ENCODE measurements around the gene BAG5.
A peak's percentile ranks its signal among the peaks of the same experiment; 100 is the strongest.
"Not testable (repeated sequence)": the region's sequence is repeated elsewhere in the genome, so short reads cannot be mapped to it uniquely, and the experiment has no call there.

BAG5 gene

GRCh38 chr14:103525430-103526246 lies 36.8 kb downstream of the BAG5 start:
- DNase-seq = not testable (repeated sequence)

DNA sequence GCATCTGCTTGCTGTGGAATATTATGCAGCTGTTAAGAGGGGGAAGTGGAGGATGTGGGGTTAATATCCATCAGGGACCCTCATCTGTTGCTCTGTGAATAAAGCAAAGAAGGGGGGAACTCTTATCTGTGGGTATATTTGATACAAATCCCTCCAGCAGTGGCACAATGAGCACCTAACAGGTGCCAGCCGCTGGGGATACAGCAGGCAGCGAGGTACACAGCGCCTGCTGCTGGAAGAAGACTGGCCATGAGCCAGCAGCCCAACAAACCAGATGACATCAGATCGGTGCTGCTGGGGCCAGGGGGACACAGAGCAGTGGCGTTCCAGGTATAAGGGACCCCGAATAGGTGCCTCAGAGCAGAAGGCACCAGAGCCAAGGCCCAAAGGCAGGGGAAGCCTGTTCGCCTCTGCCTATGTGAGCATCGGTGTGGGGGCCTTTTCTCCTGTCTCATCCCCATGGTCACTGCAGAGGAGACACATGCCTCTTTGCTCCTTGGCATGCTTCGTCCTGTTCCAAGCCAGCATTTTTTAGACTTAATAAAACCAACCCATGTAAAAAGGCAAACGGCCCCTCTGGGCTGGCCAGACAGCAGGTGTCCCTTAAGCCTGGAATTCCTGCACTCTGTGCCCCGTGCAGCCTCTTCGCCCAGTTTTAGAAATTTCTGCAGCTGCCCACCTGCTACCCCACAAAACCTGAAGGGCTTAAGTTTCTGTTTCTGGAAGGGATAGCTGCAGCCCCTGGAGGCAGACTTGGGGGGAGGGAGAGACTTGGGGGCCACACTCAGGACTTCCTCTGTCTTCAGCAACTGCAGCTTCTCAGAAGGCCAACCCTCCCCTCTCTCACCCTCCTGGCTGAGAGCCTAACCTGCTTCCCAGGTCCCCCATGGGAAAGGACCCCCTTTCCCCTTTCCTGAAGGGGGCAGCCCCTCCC lies 38.2 kb downstream of the BAG5 start:
- DNase-seq = no peak

DNA sequence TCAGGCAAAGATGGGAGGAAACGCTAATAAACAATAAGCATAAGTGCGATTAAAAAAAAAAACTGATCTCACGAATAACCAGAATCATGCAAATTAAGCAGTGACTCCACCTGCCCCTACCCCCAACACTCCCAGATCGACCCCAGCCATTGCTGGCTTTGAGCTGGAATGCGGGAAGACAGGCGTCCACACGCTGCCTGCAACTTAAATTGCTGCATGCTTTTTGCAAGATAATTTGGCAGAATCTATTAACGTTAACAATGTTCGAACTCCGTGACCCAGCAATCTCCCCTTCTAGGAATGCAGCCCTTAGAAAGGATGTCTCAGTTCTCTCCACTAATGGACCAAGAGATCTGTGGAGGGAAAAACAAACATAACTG lies 38.9 kb downstream of the BAG5 start:
- DNase-seq = no peak

GRCh38 chr14:103522649-103523574 lies 39.5 kb downstream of the BAG5 start, which contains the start of gene CKB:
TSS of gene CKB (minus strand) at chr14:103522830. CDS start at chr14:103522493, 337 bp downstream.
- peak in 44 of 51 donors; percentile 34 to 87 (median 70) for DNase-seq

DNA sequence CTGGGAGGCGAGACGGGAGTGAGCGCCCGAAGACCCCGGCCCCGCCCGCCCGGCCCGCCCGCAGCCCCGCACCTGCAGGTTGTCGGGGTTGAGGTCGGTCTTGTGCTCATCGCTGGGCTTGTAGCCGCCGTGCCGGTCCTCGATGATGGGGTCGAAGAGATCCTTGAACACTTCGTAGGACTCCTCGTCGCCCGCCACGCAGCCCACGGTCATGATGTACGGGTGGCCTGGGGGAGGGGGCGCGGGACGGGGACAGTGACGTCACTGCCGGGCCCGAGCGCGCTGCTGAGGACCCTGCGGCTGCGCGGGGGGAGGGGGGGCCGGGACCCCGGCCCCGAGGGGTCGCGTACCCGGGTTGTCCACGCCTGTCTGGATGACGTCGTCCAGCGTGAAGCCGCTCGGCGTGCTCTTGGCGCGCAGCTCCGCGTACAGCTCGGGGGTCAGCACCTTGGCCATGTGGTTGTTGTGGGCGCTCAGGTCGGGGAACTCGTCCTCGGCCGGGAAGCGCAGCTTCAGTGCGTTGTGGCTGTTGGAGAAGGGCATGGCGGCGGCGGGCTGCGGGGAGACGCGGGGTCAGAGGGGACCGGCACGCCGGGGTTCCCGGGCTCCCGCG lies 40.4 kb downstream of the BAG5 start:
- peak in 5 of 51 donors; percentile 37 to 51 (median 48) for DNase-seq

DNA sequence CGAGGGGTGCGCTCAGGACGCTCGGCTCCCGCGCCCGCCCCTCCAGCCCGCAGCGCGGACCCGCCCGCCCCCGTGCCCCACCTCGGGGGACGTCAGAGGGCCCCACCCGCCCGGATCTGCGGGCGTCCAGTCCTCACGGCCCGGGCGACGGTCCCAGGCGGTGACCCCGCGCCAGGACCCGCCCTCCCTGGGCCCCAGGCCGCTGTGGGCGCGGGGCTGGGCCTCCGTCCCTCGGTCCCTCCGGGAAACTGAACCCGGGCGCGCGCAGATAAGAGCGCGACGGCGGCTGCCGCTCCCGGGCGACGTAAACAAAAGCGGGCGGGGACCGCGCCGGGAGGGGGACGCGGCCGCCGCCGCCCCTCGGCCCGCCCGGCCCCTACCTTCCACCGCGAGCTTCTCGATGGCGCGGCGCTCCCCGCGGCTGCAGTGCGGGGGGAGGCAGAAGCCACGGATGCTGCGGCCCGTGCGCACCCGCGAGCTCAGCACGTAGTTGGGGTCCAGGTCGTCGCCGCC lies 41.0 kb downstream of the BAG5 start:
- peak in 20 of 51 donors; percentile 51 to 83 (median 74) for DNase-seq

- peak in 45 of 51 donors; percentile 35 to 88 (median 73) for DNase-seq
These were observed 41.6 kb downstream of the BAG5 start for GRCh38 chr14:103520657-103521437.

DNA sequence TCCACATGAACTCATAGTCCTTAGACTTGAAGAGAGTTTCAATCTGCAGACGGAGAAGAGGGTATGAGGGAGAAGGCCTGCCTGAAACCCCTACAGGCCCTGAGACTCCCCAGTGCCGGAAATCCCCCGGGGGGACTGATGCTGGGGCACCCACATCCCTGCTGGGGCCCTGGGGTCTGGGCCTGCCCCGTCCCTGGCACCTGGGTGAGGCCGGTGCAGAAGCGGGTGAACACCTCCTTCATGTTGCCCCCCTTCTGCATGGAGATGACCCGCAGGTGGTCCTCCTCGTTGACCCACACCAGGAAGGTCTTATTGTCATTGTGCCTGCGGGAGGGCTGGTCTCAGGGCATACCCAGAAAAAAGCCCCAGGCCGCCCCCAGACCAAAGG lies 42.2 kb downstream of the BAG5 start:
- peak in 1 of 51 donors; percentile 58 for DNase-seq

- peak in 1 of 51 donors; percentile 31 for DNase-seq
These were observed 42.6 kb downstream of the BAG5 start for GRCh38 chr14:103519837-103520212.

- DNase-seq = peak in 1 of 51 donors; percentile 15
These were observed 43.2 kb downstream of the BAG5 start for GRCh38 chr14:103519043-103519836.

DNA sequence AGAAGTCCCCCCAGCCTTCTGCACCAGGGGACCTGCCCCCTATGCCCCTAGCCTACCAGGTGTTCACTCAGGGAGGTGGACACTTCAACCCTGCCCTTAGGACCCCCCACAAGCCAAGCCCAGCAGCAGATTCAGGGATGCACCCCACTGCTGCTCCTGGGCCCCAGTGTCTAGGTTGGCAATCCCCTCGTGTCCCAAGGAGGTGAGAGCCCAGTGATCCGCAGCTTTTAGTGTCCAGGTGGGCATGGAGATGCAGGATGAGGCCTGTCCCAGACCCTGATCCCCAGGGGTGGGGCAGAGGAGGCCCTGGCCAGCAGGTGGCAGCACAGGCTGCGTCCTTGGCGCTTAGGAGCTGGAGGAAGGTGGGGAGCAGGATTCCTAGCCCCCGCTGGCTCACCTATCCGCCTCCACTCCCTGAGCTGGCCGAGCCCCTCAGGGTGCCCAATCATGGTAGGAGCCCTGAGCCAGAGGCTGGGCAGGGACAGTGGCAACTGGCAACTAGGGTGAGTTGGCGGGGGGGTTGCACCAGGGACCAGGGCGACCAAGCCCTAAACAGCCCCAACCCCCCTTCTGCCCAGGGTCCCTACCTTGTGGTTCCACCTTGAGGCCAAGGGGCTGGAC lies 43.9 kb downstream of the BAG5 start:
- peak in 36 of 51 donors; percentile 38 to 81 (median 56) for DNase-seq

DNA sequence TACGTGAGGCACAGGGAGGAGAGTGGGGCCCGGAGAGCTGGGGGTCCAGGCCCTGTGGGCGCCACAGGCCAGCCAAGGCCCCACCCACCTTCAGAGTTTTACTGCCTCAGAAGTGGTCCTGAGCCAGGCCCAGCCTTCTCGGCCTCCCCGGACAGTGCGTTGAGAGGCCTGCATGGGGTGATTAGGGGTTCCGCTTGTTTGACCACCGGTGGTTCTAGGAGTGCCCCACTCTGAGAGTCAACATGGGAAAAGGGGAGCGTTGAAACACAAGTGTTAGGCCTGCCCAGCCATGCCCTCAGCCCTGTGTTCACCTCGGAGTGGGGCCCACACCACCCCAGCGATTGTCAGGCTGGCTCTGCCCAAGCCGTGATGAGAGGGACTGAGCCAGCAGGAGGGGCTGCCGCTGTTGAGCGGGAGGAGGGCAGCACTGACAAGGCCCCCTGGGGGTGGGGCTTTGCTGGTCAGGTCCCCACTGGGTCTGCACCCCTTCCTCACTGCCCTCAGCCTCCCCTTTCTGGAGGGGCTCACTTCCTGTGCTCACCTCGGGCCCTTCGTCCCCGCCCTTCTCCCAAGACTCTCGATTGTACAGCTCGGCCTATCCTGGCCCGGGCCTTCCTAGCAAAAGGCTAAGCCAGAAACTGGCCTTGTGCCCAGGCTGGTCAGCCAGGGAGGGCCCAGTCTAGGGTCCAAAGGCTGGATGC lies 44.6 kb downstream of the BAG5 start:
- peak in 10 of 51 donors; percentile 24 to 49 (median 40) for DNase-seq

- DNase-seq = no peak
These were observed 45.3 kb downstream of the BAG5 start for GRCh38 chr14:103517174-103517566.

DNA sequence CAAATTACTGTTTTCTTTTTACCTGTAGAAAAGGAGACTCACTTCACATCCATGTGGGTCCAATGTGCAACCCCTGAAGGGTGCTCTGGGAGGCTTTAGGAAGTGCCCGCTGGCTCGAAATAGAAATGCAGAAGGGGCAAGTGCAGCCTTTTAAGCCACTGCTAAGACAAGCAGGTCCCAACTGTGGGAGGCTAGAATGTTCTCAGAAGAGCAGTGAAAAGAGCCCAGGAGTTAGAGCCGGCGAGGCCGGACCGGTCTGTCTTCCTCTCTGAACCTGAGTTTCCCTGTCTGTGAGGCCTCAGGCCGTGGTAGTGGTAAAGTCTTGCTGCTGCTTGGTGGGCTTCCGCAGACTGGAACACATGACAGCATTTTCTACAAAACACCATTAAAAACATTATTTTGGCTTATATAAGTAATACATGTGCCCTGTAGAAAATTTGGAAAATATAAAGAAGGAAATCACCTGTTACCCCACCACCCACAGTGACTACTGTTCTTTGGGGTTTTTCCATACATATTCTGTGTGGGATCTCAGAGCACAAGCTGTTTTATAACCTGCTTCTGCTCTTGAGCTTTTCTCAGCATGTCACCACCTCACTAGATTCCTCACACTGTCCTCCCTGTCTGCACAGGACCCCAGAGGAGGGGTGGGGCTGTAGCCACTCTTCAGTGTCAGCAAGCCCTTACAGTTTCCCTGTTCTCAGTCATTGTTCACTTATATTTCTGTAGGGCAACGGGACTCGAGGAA lies 45.9 kb downstream of the BAG5 start:
- DNase-seq = no peak

- DNase-seq = no peak
These were observed 47.6 kb downstream of the BAG5 start for GRCh38 chr14:103514596-103515421.
